Measurements from ENCODE around the gene TMEM72. TPM values are rescaled to one million over a fixed set of nuclear protein-coding genes. Genes with fewer than 3 reads are reported as not detected.

TMEM72 gene
- total RNA-seq, 1 donor from 2014 or later = not detected

DNA sequence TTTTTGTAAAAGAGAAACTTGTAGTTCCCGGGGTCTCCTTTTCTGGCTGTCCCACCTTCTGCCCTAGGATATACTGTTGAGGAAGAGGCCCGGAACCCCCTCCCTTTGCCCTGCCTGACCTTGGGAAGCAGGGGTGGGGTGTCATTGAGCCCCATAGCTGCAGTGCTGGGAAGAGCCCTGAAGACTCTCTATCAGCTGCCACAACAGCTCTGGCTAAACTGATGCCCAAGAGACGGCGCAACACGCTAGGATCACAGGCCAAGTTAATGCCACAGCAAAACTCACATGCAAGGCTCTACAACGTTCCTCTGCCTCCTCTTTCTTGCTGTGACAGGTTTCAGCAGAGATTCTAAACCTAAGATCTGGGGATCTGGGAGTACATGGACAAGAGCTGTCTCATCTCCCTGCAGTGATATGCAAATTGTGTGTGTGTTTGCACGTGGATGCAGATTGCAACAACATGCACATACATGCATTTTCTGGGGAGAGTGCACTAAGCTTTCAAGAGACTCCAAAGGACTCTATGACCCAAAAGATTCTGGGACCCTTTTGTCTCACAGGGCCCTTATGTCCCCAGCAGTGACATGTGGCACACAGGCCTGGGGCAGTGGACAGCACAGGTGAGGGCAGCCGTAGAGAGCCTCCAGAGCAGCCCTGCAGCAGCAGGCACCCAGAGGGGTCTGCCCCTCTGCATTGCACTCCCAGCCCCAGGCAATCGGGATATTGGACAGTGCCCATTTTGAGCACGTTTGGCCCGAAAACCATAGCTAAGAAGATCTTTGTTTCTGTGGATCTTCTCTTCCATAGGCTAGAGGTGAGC, 51.0 kb downstream of the TMEM72 start:
- no peaks in the 10 kb centered on the region for H3K27me3 ChIP-seq (ENCODE audit: low read depth)
- intact Hi-C loops (cut with micrococcal nuclease) = no loop called here
- H3K36me3 ChIP-seq = no peaks in the 10 kb centered on the region
- H3K9me3 ChIP-seq (replicated peaks) = no peaks in the 10 kb centered on the region
- peak overlapping the region; percentile 96 for H3K27ac ChIP-seq (replicated peaks)
- TF ChIP-seq CTCF (IDR thresholded peaks at IDR 0.05; ENCODE audit: borderline replicate concordance) = no peak
- H3K4me1 ChIP-seq = peaks cover 96% of the 10 kb centered on the region
- H3K4me3 ChIP-seq = peak overlapping the region; percentile 85
- DNase-seq = no peak

DNA sequence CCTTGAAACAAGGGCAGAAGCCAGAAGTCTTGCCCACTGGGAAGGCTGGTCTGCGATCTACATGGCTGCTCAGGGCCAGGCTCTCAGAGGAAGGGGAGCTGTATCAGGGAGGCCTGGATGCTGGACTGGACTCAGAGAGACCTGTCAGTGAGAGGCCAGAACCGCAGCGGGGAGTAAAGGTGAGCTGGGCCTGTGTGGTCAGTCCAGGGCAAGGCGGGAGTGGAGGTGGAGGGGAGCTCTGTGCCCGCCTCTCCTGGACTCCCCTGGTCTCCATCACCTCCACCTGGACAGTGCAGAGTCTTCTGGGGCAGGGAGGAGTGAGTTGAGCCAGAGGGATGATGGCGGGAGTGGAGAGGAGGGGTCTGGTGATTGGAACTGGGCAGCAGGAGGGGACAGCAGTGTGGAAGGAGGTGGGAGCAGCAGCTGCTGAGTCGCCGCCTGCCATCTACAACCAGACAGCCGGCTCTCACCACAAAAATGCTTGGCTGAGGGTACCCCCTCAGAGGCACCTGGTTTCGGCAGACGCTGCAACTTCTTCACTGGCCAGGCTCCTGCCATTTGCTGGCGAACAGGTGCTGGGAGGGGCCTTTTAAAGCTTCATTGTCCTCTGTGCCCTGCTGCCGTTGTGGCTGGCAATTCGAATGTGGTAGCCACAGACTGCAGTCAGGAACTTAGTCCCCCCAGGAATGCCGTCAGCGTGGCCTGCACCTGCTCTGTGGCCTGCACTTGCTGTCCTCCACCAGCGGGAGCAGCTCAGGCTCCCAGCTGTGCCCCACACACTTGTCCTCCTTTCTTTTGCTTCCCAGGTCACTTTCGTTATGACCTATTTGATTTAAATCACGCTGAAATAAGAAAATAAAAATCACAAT, 52.0 kb downstream of the TMEM72 start:
- Histone ChIP-seq H3K4me1 (peaks cover 96% of the 10 kb centered on the region), H3K36me3 (no peaks in the 10 kb centered on the region), H3K9me3 (replicated peaks) (no peaks in the 10 kb centered on the region), H3K4me3 (peak overlapping the region; percentile 85), H3K27me3 (ENCODE audit: low read depth) (no peaks in the 10 kb centered on the region), H3K27ac (replicated peaks) (peak overlapping the region; percentile 96)
- no peak for DNase-seq
- intact Hi-C loops (cut with micrococcal nuclease) = no loop called here
- TF ChIP-seq CTCF (IDR thresholded peaks at IDR 0.05; ENCODE audit: borderline replicate concordance) = peak; percentile 53

DNA sequence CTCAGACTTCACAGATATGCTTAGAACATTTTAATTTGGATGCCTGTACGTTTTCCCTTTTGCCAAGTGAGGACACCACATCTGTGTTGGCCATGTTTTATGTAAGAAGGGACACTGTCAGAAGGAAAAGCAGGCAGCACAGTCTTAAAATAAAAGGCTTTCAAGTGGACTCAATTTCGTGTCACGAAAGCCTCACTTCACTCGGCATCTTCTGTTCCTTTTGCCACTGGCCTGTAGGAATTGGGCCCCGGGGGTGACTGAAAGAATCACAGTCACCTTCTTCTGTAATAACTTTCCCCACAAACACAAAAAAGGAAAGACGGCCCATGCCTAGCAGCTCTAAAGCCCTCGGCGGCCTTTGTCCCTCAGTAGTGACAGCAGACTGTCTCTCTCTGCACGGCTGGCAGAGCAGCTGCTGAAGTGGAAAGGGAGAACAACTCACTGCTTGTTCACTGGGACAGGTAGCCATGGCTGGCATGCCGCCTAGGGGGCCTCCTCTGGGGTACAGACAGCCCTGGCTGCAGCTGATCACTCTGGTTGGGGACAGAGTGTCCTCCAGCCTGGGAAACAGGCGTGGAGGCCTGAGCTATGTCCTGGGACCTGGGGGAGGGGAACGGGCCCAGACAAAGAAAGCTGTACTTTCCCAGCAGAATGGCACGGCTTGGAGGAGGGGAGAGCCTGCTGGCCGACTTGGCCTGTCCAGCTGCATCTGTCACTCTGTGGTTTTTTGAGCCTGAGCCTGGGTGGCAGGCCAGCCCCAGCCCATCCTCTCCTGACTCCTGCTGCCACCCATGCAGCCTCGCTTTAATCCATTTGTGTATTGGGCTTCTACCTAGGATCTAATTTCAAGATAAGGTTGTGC, 52.9 kb downstream of the TMEM72 start:
- peak overlapping the region; percentile 85 for H3K4me3 ChIP-seq
- no peaks in the 10 kb centered on the region for H3K9me3 ChIP-seq (replicated peaks)
- H3K4me1 ChIP-seq = peaks cover 96% of the 10 kb centered on the region
- peak; percentile 90 for DNase-seq
- no peaks in the 10 kb centered on the region for H3K27me3 ChIP-seq (ENCODE audit: low read depth)
- TF ChIP-seq CTCF (IDR thresholded peaks at IDR 0.05; ENCODE audit: borderline replicate concordance) = no peak
- H3K36me3 ChIP-seq = no peaks in the 10 kb centered on the region
- intact Hi-C loops (cut with micrococcal nuclease) = no loop called here
- peak overlapping the region; percentile 96 for H3K27ac ChIP-seq (replicated peaks)

- DNase-seq = no peak
- H3K4me3 ChIP-seq = peak overlapping the region; percentile 85
- H3K27ac ChIP-seq (replicated peaks) = peak overlapping the region; percentile 96
- no peak for TF ChIP-seq CTCF (IDR thresholded peaks at IDR 0.05; ENCODE audit: borderline replicate concordance)
- peaks cover 8% of the 10 kb centered on the region for H3K36me3 ChIP-seq
- peaks cover 100% of the 10 kb centered on the region for H3K4me1 ChIP-seq
- no peaks in the 10 kb centered on the region for H3K27me3 ChIP-seq (ENCODE audit: low read depth)
- H3K9me3 ChIP-seq (replicated peaks) = no peaks in the 10 kb centered on the region
- intact Hi-C loops (cut with micrococcal nuclease) = no loop called here
Observed at GRCh38 chr10:44965104-44965503, 54.0 kb downstream of the TMEM72 start.

DNA sequence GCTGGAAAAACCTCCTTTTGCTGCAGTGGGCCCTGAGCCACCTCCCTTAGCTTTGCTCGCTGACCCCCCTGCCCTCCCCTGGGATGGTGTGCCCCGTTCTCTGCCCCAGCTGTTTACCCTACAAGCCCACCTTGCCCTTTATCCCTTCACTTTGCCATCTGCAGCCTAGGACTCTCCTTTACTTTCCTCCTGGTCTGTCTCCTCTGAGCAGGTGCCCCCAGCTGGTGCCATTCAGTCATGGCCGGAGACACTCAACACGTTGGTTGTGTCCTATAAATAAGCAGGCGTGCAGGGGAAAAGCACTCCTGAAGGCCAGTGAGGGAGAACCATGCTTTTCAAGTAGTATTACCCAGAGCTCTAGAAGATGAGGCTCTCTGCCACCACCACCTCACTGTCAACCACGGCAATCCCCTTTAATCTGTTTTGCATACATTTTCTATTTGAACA, 54.5 kb downstream of the TMEM72 start:
- Histone ChIP-seq H3K36me3 (peaks cover 14% of the 10 kb centered on the region), H3K4me3 (peak overlapping the region; percentile 85), H3K27me3 (ENCODE audit: low read depth) (no peaks in the 10 kb centered on the region), H3K4me1 (peaks cover 100% of the 10 kb centered on the region), H3K9me3 (replicated peaks) (no peaks in the 10 kb centered on the region), H3K27ac (replicated peaks) (peak overlapping the region; percentile 96)
- no peak for DNase-seq
- peak; percentile 37 for TF ChIP-seq CTCF (IDR thresholded peaks at IDR 0.05; ENCODE audit: borderline replicate concordance)
- intact Hi-C loops (cut with micrococcal nuclease) = no loop called here
